Measurements from ENCODE around the gene ATP6V0C. TPM values are rescaled to one million over a fixed set of nuclear protein-coding genes. Genes with fewer than 3 reads are reported as not detected.
"Not testable (repeated sequence)": the region's sequence is repeated elsewhere in the genome, so short reads cannot be mapped to it uniquely, and the experiment has no call there.

Gene ATP6V0C
- polyA plus RNA-seq, 1 donor (not counting 4 experiments of a cell fraction or from before 2014, with no cell fraction given): 11.4 TPM

DNA sequence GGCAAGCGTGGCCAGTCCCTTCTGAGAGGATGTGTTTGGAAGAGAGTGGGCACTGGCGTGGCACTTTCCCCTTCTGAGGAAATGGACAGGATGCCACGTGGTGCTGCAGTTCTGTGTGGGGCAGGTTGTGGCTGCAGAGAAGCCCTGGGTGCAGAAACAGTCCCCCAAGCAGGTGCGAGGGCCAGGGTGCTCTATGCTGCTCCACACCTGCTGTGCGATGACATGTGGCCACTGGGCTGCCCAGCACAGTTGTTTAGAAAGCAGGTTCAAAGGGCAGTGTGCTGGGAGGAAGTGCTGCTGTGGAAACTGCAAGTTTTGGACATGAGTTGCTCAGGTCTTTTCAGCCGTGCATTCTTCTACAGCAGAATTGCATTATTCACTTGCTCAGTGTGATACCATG lies 27.7 kb downstream of the ATP6V0C start:
- H3K9me1 ChIP-seq (ENCODE audit: control insufficient read depth, extremely low read depth, insufficient read depth, low read length); H3K4me3 ChIP-seq (ENCODE audit: control insufficient read depth in 2 of 3, extremely low read depth in 1 of 3, insufficient read depth in 2 of 3, low read depth in 1 of 3, low read length in 3 of 3); H3K27me3 ChIP-seq (ENCODE audit: control insufficient read depth, extremely low read depth, insufficient read depth, low read length); H3K36me3 ChIP-seq (ENCODE audit: control insufficient read depth in 2 of 2, extremely low read depth in 1 of 2, insufficient read depth in 2 of 2, low read length in 2 of 2); FAIRE-seq; H2AFZ ChIP-seq (ENCODE audit: control insufficient read depth, low read length); H3K9ac ChIP-seq (ENCODE audit: control insufficient read depth, extremely low read depth, insufficient read depth, low read length); H3K4me2 ChIP-seq (ENCODE audit: control insufficient read depth, extremely low read depth, insufficient read depth, low read depth, low read length); H3K9me3 ChIP-seq (ENCODE audit: control insufficient read depth, low read depth, low read length); H4K20me1 ChIP-seq (ENCODE audit: control insufficient read depth, extremely low read depth, insufficient read depth, low read length); dilution Hi-C loops (cut with MboI; ENCODE audit: extremely low pct_ligation_motif_present, low sequenced_read_pairs); DNase-seq (ENCODE audit: low read depth, low spot score); H3K27ac ChIP-seq (ENCODE audit: control insufficient read depth, insufficient read depth, low read length): not testable (repeated sequence)
- Histone ChIP-seq H3K79me2 (ENCODE audit: control insufficient read depth, insufficient read depth, low read length) (peaks cover 57% of the 10 kb centered on the region), H3K4me1 (ENCODE audit: control insufficient read depth, extremely low read depth, insufficient read depth, low read length) (peaks cover 16% of the 10 kb centered on the region)

DNA sequence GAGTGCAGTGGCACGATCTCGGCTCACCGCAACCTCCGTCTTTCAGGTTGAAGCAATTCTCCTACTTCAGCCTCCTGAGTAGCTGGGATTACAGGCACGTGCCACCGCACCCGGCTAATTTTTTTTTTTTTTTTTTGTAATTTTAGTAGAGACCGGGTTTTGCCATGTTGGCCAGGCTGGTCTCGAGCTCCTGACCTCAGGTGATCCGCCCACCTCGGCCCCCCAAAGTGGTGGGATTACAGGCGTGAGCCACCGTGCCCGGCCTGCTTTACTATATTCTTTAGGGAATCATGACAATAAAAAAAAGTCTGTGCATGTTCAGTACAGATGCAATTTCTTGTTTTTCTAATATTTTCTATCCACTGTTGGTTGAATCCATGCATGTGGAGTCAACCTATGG lies 30.0 kb downstream of the ATP6V0C start:
- H3K9ac ChIP-seq (ENCODE audit: control insufficient read depth, extremely low read depth, insufficient read depth, low read length); H3K27ac ChIP-seq (ENCODE audit: control insufficient read depth, insufficient read depth, low read length); H2AFZ ChIP-seq (ENCODE audit: control insufficient read depth, low read length); H4K20me1 ChIP-seq (ENCODE audit: control insufficient read depth, extremely low read depth, insufficient read depth, low read length); H3K4me1 ChIP-seq (ENCODE audit: control insufficient read depth, extremely low read depth, insufficient read depth, low read length); H3K9me3 ChIP-seq (ENCODE audit: control insufficient read depth, low read depth, low read length); DNase-seq (ENCODE audit: low read depth, low spot score); H3K36me3 ChIP-seq (ENCODE audit: control insufficient read depth in 2 of 2, extremely low read depth in 1 of 2, insufficient read depth in 2 of 2, low read length in 2 of 2); H3K4me3 ChIP-seq (ENCODE audit: control insufficient read depth in 2 of 3, extremely low read depth in 1 of 3, insufficient read depth in 2 of 3, low read depth in 1 of 3, low read length in 3 of 3); H3K9me1 ChIP-seq (ENCODE audit: control insufficient read depth, extremely low read depth, insufficient read depth, low read length); dilution Hi-C loops (cut with MboI; ENCODE audit: extremely low pct_ligation_motif_present, low sequenced_read_pairs); H3K27me3 ChIP-seq (ENCODE audit: control insufficient read depth, extremely low read depth, insufficient read depth, low read length); H3K4me2 ChIP-seq (ENCODE audit: control insufficient read depth, extremely low read depth, insufficient read depth, low read depth, low read length); FAIRE-seq: not testable (repeated sequence)
- H3K79me2 ChIP-seq (ENCODE audit: control insufficient read depth, insufficient read depth, low read length): peaks cover 56% of the 10 kb centered on the region

DNA sequence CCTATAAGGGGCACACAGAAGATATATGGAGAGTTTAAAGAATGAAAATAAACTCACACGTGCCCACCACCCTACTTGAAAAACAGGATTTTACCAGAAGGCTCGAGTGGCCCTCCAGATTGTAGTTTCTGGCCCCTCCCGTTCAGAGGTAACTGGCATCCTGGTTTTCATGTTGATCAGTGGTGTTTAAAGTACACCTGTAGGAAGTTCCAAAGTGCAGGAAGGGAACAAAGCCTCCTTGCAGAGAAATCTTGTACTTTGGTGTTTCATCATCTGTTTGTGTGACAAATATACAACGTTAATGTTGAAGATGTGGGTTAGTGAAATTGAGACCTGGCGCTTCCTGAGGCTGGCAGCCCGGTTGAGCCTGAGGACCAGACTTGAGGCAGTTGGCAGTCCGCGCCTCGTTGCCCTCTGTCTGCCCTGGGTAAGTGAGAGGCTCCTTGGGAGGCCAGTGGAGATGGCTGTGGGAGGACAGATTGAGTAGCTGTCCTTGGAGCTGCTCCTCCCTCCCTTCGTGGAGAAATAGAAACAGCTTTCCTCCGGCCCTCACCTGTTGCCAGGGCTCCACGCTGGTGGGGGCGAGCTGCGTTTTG lies 36.6 kb downstream of the ATP6V0C start:
- FAIRE-seq; H3K4me3 ChIP-seq (ENCODE audit: control insufficient read depth in 2 of 3, extremely low read depth in 1 of 3, insufficient read depth in 2 of 3, low read depth in 1 of 3, low read length in 3 of 3); H3K9me3 ChIP-seq (ENCODE audit: control insufficient read depth, low read depth, low read length); H3K27me3 ChIP-seq (ENCODE audit: control insufficient read depth, extremely low read depth, insufficient read depth, low read length); H3K4me2 ChIP-seq (ENCODE audit: control insufficient read depth, extremely low read depth, insufficient read depth, low read depth, low read length); H3K9ac ChIP-seq (ENCODE audit: control insufficient read depth, extremely low read depth, insufficient read depth, low read length); DNase-seq (ENCODE audit: low read depth, low spot score); dilution Hi-C loops (cut with MboI; ENCODE audit: extremely low pct_ligation_motif_present, low sequenced_read_pairs); H2AFZ ChIP-seq (ENCODE audit: control insufficient read depth, low read length); H3K9me1 ChIP-seq (ENCODE audit: control insufficient read depth, extremely low read depth, insufficient read depth, low read length); H3K4me1 ChIP-seq (ENCODE audit: control insufficient read depth, extremely low read depth, insufficient read depth, low read length); H3K36me3 ChIP-seq (ENCODE audit: control insufficient read depth in 2 of 2, extremely low read depth in 1 of 2, insufficient read depth in 2 of 2, low read length in 2 of 2); H4K20me1 ChIP-seq (ENCODE audit: control insufficient read depth, extremely low read depth, insufficient read depth, low read length); H3K27ac ChIP-seq (ENCODE audit: control insufficient read depth, insufficient read depth, low read length): not testable (repeated sequence)
- H3K79me2 ChIP-seq (ENCODE audit: control insufficient read depth, insufficient read depth, low read length): peaks cover 16% of the 10 kb centered on the region

DNA sequence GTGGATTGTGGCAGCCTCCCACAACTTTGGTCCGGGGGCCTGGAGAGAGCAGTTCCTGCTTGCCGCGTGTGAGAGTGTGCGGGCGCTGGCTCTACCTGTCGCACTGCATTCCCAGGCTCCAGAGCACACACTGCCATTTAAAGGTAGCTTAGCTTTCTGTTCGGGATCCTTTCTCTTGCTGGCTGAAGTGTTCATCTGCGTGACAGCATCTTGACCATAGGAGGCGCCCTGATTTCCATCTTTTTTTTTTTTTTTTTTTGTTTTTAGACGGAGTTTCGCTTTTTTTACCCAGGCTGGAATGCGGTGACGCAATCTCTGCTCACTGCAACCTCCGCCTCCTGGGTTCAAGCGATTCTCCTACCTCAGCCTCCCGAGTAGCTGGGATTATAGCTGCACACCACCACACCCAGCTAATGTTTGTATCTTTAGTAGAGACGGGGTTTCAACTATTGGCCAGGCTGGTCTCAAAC lies 37.7 kb downstream of the ATP6V0C start:
- H3K9me1 ChIP-seq (ENCODE audit: control insufficient read depth, extremely low read depth, insufficient read depth, low read length); H3K9me3 ChIP-seq (ENCODE audit: control insufficient read depth, low read depth, low read length); H3K4me3 ChIP-seq (ENCODE audit: control insufficient read depth in 2 of 3, extremely low read depth in 1 of 3, insufficient read depth in 2 of 3, low read depth in 1 of 3, low read length in 3 of 3); H3K27me3 ChIP-seq (ENCODE audit: control insufficient read depth, extremely low read depth, insufficient read depth, low read length); H3K27ac ChIP-seq (ENCODE audit: control insufficient read depth, insufficient read depth, low read length); H3K4me1 ChIP-seq (ENCODE audit: control insufficient read depth, extremely low read depth, insufficient read depth, low read length); H3K79me2 ChIP-seq (ENCODE audit: control insufficient read depth, insufficient read depth, low read length); H4K20me1 ChIP-seq (ENCODE audit: control insufficient read depth, extremely low read depth, insufficient read depth, low read length); H3K36me3 ChIP-seq (ENCODE audit: control insufficient read depth in 2 of 2, extremely low read depth in 1 of 2, insufficient read depth in 2 of 2, low read length in 2 of 2); FAIRE-seq; H2AFZ ChIP-seq (ENCODE audit: control insufficient read depth, low read length); H3K9ac ChIP-seq (ENCODE audit: control insufficient read depth, extremely low read depth, insufficient read depth, low read length); DNase-seq (ENCODE audit: low read depth, low spot score); dilution Hi-C loops (cut with MboI; ENCODE audit: extremely low pct_ligation_motif_present, low sequenced_read_pairs): not testable (repeated sequence)
- H3K4me2 ChIP-seq (ENCODE audit: control insufficient read depth, extremely low read depth, insufficient read depth, low read depth, low read length): peak overlapping the region; percentile 32

DNA sequence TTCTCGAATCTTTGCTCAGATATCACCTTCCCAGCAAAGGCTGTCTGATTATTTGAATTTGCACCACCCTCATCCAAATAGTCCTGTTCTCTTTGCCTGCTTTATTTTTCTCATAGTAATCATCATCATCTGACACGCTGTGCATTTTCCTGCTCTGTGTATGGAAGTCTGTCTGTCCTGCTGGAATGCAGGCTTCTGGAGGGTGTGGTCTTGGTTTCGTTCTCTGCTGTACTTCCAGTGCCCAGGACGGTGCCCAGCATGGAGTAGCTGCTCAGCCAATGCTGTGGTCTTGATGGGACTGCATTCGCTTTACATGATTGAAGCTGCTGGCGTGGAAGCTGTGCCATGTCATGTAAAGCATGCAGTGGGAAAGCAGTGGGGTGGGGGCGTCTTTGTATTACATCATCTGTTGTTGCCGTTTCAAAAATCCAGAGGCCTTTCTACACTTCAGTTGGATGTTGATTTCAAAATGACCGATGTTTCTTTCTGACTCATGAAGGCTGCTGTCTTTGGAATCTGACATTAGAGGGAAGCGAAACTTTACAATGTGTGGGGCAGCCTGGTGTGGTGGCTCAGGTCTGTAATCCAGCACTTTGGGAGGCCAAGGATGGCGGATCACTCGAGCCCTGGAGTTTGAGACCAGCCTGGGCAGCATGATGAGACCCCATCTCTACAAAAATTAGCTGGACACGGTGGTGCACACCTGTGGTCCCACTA lies 41.1 kb downstream of the ATP6V0C start:
- H4K20me1 ChIP-seq (ENCODE audit: control insufficient read depth, extremely low read depth, insufficient read depth, low read length); H3K4me2 ChIP-seq (ENCODE audit: control insufficient read depth, extremely low read depth, insufficient read depth, low read depth, low read length); H3K9me1 ChIP-seq (ENCODE audit: control insufficient read depth, extremely low read depth, insufficient read depth, low read length); H3K4me1 ChIP-seq (ENCODE audit: control insufficient read depth, extremely low read depth, insufficient read depth, low read length); H3K4me3 ChIP-seq (ENCODE audit: control insufficient read depth in 2 of 3, extremely low read depth in 1 of 3, insufficient read depth in 2 of 3, low read depth in 1 of 3, low read length in 3 of 3); H2AFZ ChIP-seq (ENCODE audit: control insufficient read depth, low read length); H3K9ac ChIP-seq (ENCODE audit: control insufficient read depth, extremely low read depth, insufficient read depth, low read length); H3K27ac ChIP-seq (ENCODE audit: control insufficient read depth, insufficient read depth, low read length); H3K79me2 ChIP-seq (ENCODE audit: control insufficient read depth, insufficient read depth, low read length); H3K27me3 ChIP-seq (ENCODE audit: control insufficient read depth, extremely low read depth, insufficient read depth, low read length); dilution Hi-C loops (cut with MboI; ENCODE audit: extremely low pct_ligation_motif_present, low sequenced_read_pairs); H3K36me3 ChIP-seq (ENCODE audit: control insufficient read depth in 2 of 2, extremely low read depth in 1 of 2, insufficient read depth in 2 of 2, low read length in 2 of 2); FAIRE-seq; DNase-seq (ENCODE audit: low read depth, low spot score); H3K9me3 ChIP-seq (ENCODE audit: control insufficient read depth, low read depth, low read length): not testable (repeated sequence)

Data from keratinocyte (primary cell).